Stomach (tissue), 4 donors: ENCODE measurements around the gene THBS3.

Experiments used
- POLR2A ChIP-seq, 4 donors: fragments of 450-650 bp; IDR thresholded peaks; one replicate each; pipeline ENCODE4 v1.6.1; 2016; ENCODE audit warnings: antibody characterized with exemption in 4 of 4, control low read depth in 2 of 4, mild to moderate bottlenecking in 1 of 4, moderate library complexity in 1 of 4
- POLR2AphosphoS5 ChIP-seq, 3 donors: sonication (generic); formaldehyde crosslinking; IDR thresholded peaks; one replicate each; pipeline ENCODE4 v1.6.1; 2016; ENCODE audit warnings: antibody characterized with exemption in 3 of 3
- TF ChIP-seq, protein P1 (sequence below), 7 experiments: fragments of 450-650 bp in 4 of 7; fragments of 200-600 bp in 3 of 7; sonication (generic) in 3 of 7; IDR thresholded peaks; one replicate each; pipeline ENCODE4 v1.5.1; 2016 to 2019; ENCODE audit warnings: antibody characterized with exemption in 7 of 7, control low read depth in 2 of 7, mild to moderate bottlenecking in 1 of 7

DNA sequence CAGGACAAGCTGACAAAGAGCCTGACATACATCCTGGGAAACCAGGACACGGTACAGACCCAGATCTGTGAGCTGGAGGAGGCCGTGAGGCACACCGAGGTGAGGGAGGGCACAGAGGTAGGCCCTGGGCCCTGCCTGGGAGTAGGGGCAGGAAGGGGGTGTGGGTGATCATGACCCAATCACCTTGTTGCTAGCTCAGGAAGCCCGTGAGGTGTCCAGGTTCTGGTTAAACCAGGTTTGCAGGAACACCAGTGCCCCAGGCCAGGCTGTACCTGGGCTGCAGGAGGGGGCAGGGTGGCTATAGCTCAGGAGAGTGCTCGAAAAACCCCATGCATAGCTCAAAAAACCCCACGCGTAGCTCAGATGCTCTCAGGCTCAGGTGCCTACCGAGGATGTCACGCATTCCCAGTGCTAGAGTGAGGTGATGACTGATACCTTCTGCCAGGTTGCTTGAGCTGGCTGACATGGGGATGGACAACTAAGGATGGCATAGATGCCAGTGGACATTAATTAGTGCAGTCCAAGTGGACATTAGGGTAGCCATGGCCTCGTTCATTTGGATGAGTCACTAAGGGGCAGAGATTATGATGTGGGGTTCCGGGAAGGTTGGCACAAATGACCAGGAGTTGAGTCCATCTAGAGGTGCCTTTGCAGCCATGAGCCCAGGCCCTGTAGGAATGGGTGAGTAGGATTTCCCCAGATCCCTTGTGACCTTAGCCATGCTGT is 30.3 kb downstream of the THBS3 start:
- TF ChIP-seq, protein P1, sequence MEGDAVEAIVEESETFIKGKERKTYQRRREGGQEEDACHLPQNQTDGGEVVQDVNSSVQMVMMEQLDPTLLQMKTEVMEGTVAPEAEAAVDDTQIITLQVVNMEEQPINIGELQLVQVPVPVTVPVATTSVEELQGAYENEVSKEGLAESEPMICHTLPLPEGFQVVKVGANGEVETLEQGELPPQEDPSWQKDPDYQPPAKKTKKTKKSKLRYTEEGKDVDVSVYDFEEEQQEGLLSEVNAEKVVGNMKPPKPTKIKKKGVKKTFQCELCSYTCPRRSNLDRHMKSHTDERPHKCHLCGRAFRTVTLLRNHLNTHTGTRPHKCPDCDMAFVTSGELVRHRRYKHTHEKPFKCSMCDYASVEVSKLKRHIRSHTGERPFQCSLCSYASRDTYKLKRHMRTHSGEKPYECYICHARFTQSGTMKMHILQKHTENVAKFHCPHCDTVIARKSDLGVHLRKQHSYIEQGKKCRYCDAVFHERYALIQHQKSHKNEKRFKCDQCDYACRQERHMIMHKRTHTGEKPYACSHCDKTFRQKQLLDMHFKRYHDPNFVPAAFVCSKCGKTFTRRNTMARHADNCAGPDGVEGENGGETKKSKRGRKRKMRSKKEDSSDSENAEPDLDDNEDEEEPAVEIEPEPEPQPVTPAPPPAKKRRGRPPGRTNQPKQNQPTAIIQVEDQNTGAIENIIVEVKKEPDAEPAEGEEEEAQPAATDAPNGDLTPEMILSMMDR (IDR thresholded peaks at IDR 0.05), result no peak
- no peak for TF ChIP-seq POLR2A (IDR thresholded peaks at IDR 0.05)
- TF ChIP-seq POLR2AphosphoS5 (IDR thresholded peaks at IDR 0.05), result no peak
